IMR-90 (cell line): ENCODE data around the gene C1orf116. TPM values are rescaled to one million over a fixed set of nuclear protein-coding genes. Genes with fewer than 3 reads are reported as not detected.

ENCODE experiments used
- ATAC-seq: fragments of 200-7000 bp; cut with Tn5 transposase; 2 replicates; pipeline ENCODE4 v1.9.1; 2020; ENCODE audit warnings: low read depth, mild to moderate bottlenecking, moderate library complexity
- BruUV-seq: library from RNA; stranded (reverse); fragments of 400-500 nt; replicated peaks from 2 replicates; lab custom pipeline; 2021; lab: Mats Ljungman, UMichigan
- CTCF ChIA-PET: fragments of 300-600 bp; formaldehyde crosslinking; extraction: SDS; loops from one replicate; lab custom pipeline; 2021; ENCODE audit warnings: antibody characterized with exemption; lab: Yijun Ruan, JAX
- POLR2A ChIA-PET: fragments of 300-600 bp; sonication (Branson Sonifier 250); formaldehyde crosslinking; loops from one replicate; lab custom pipeline; 2022; ENCODE audit warnings: antibody characterized with exemption; ENCODE audit not compliant: unreplicated experiment; lab: Charles Lee
- DNase-seq: peaks from one replicate; pipeline ENCODE4 v3.0.0; 2013
- H2AFZ ChIP-seq: replicated peaks from 2 replicates; pipeline ENCODE3; 2013; ENCODE audit warnings: low read length, mild to moderate bottlenecking; ENCODE audit not compliant: poor library complexity
- H2AK5ac ChIP-seq: 2 replicates; pipeline ENCODE4 v1.6.1; 2013; ENCODE audit warnings: low read depth, low read length, inconsistent platforms
- H2AK9ac ChIP-seq: replicated peaks from 2 replicates; pipeline ENCODE3; 2013; ENCODE audit warnings: mild to moderate bottlenecking, low read depth, low read length, moderate library complexity; ENCODE audit not compliant: poor library complexity
- H2BK120ac ChIP-seq: 2 replicates; pipeline ENCODE4 v1.6.1; 2013; ENCODE audit warnings: low read depth, low read length, inconsistent platforms
- H2BK15ac ChIP-seq: 3 replicates; pipeline ENCODE4 v1.6.1; 2013; ENCODE audit warnings: low read depth, low read length, inconsistent platforms
- H2BK20ac ChIP-seq: 2 replicates; pipeline ENCODE4 v1.6.1; 2013; ENCODE audit warnings: low read depth, mild to moderate bottlenecking, inconsistent platforms, low read length, moderate library complexity
- H2BK5ac ChIP-seq: 2 replicates; pipeline ENCODE4 v1.6.1; 2013; ENCODE audit warnings: mild to moderate bottlenecking, low read depth, low read length, inconsistent platforms; ENCODE audit not compliant: poor library complexity, severe bottlenecking
- H3K14ac ChIP-seq: replicated peaks from 2 replicates; pipeline ENCODE4 v1.6.1; 2013; ENCODE audit warnings: low read depth, low read length, inconsistent platforms
- H3K18ac ChIP-seq: 2 replicates; pipeline ENCODE4 v1.6.1; 2013; ENCODE audit warnings: low read depth, low read length, control low read depth
- H3K23ac ChIP-seq: 2 replicates; pipeline ENCODE4 v1.6.1; 2013; ENCODE audit warnings: low read depth, low read length, inconsistent platforms
- H3K27ac ChIP-seq: 2 replicates; pipeline ENCODE4 v1.5.1; 2013; ENCODE audit warnings: mild to moderate bottlenecking, control low read depth, low read length; ENCODE audit not compliant: insufficient read depth
- H3K27me3 ChIP-seq: 2 replicates; pipeline ENCODE4 v1.6.1; 2013; ENCODE audit warnings: low read length; ENCODE audit not compliant: control insufficient read depth, insufficient read depth
- H3K36me3 ChIP-seq: 2 replicates; pipeline ENCODE4 v1.6.1; 2013; ENCODE audit warnings: low read length, mixed read lengths; ENCODE audit not compliant: control insufficient read depth, insufficient read depth
- H3K4ac ChIP-seq: 2 replicates; pipeline ENCODE4 v1.6.1; 2013; ENCODE audit warnings: low read depth, low read length, inconsistent platforms
- H3K4me1 ChIP-seq: 2 replicates; pipeline ENCODE4 v1.6.1; 2013; ENCODE audit warnings: low read length, mixed read lengths; ENCODE audit not compliant: control insufficient read depth, insufficient read depth
- H3K4me2 ChIP-seq: 2 replicates; pipeline ENCODE4 v1.6.1; 2013; ENCODE audit warnings: low read depth, mild to moderate bottlenecking, control low read depth, low read length, moderate library complexity
- H3K4me3 ChIP-seq: 2 replicates; pipeline ENCODE4 v1.5.1; 2013; ENCODE audit warnings: low read depth, mild to moderate bottlenecking, control low read depth, low read length, moderate library complexity; ENCODE audit not compliant: insufficient read depth
- H3K56ac ChIP-seq: 2 replicates; pipeline ENCODE4 v1.6.1; 2013; ENCODE audit warnings: low read length, inconsistent platforms; ENCODE audit not compliant: insufficient read depth; ENCODE audit errors: extremely low read depth
- H3K79me1 ChIP-seq, 2 experiments: 2 replicates each; pipeline ENCODE4 v1.6.1; 2013; ENCODE audit warnings: low read length in 2 of 2, inconsistent platforms in 1 of 2, low read depth in 1 of 2
- H3K9ac ChIP-seq: 2 replicates; pipeline ENCODE4 v1.6.1; 2013; ENCODE audit warnings: low read depth, low read length, control low read depth
- H3K9me1 ChIP-seq: 2 replicates; pipeline ENCODE4 v1.6.1; 2013; ENCODE audit warnings: low read length, inconsistent platforms; ENCODE audit not compliant: insufficient read depth
- H3K9me3 ChIP-seq: 2 replicates; pipeline ENCODE4 v1.6.1; 2013; ENCODE audit warnings: low read length; ENCODE audit not compliant: control insufficient read depth, insufficient read depth
- H4K20me1 ChIP-seq: 2 replicates; pipeline ENCODE4 v1.6.1; 2013; ENCODE audit warnings: low read length, inconsistent platforms; ENCODE audit not compliant: insufficient read depth
- H4K5ac ChIP-seq: 2 replicates; pipeline ENCODE4 v1.6.1; 2013; ENCODE audit warnings: mild to moderate bottlenecking, low read depth, low read length, control low read depth
- H4K8ac ChIP-seq, 2 experiments: 2 replicates each; pipeline ENCODE4 v1.6.1; 2013; ENCODE audit warnings: low read depth in 2 of 2, low read length in 2 of 2, control low read depth in 1 of 2, inconsistent platforms in 1 of 2
- H4K91ac ChIP-seq: 2 replicates; pipeline ENCODE4 v1.6.1; 2013; ENCODE audit warnings: low read depth, low read length, inconsistent platforms; ENCODE audit not compliant: insufficient read depth
- CHD1 ChIP-seq: IDR thresholded peaks from 2 replicates; pipeline ENCODE4 v1.6.1; 2012; ENCODE audit warnings: low read depth, low read length, improper control_type of control experiment
- MAZ ChIP-seq: IDR thresholded peaks from 2 replicates; pipeline ENCODE4 v1.6.1; 2012; ENCODE audit warnings: low read depth, mild to moderate bottlenecking, low read length, improper control_type of control experiment, moderate library complexity, borderline replicate concordance
- RFX5 ChIP-seq: IDR thresholded peaks from 2 replicates; pipeline ENCODE4 v1.8.0; 2012; ENCODE audit warnings: low read depth, mild to moderate bottlenecking, low read length, moderate library complexity
- WGBS, 2 experiments: methylation state at CpG; one replicate each; pipeline versions ENCODE4 v1.1.5 to v1.1.7; 2013; ENCODE audit warnings: missing lambda C conversion rate in 2 of 2; ENCODE audit not compliant: insufficient read length in 1 of 2; ENCODE audit errors: extremely low coverage in 2 of 2; 5-methylcytosine and 5-hydroxymethylcytosine counted together
- dilution Hi-C: fragments of 300-500 bp; cut with HindIII; formaldehyde crosslinking; loops from one replicate; pipeline ENCODE4 v1.14.3; 2018; ENCODE audit warnings: low sequenced_read_pairs; ENCODE audit not compliant: unreplicated experiment
- in situ Hi-C: fragments of 300-500 bp; cut with MboI; formaldehyde crosslinking; loops from 3 replicates; pipeline ENCODE4 v1.14.3; 2019; ENCODE audit warnings: low sequenced_read_pairs, inconsistent platforms, mixed read lengths
- intact Hi-C: fragments of 100-400 bp; cut with micrococcal nuclease; formaldehyde crosslinking; loops from 2 replicates; pipeline ENCODE4 v1.10.0; 2022
- polyA plus RNA-seq, 3 experiments: library from polyadenylated mRNA; depleted of rRNA; stranded (reverse); fragments of >200 nt; gene quantifications; 2 replicates each; pipeline ENCODE4 v1.2.3, GENCODE V29; 2012; ENCODE audit warnings: low replicate concordance in 1 of 3
- total RNA-seq: library from RNA; depleted of rRNA; stranded (reverse); fragments of >200 nt; gene quantifications from 2 replicates; pipeline ENCODE4 v1.2.3, GENCODE V29; 2012
- TF ChIP-seq, protein P1 (sequence below): fragments of 150-350 bp; IDR thresholded peaks from 2 replicates; pipeline ENCODE4 v1.6.1; 2016; ENCODE audit warnings: low read depth, mild to moderate bottlenecking, low read length, moderate library complexity, borderline replicate concordance
- TF ChIP-seq, protein P2 (sequence below): fragments of 150-350 bp; IDR thresholded peaks from 2 replicates; pipeline ENCODE4 v1.6.1; 2017; ENCODE audit warnings: mild to moderate bottlenecking, antibody characterized with exemption, low read length, low read depth

C1orf116 gene
- total and polyA plus RNA-seq, 2 of the 4 experiments (the other 2 are of a cell fraction) = under 0.01 to 0.03 TPM

GRCh38 chr1:206986885-206987284 is 45.7 kb downstream of the C1orf116 start:
- WGBS, 2 experiments = no CpG with 5 or more reads among the region's 3 CpGs
- Histone ChIP-seq H3K27ac (no peak overlapping the region), H2BK20ac (no peak overlapping the region), H4K5ac (no peak overlapping the region), H3K9me1 (no peaks in the 10 kb centered on the region), H3K9ac (no peak overlapping the region), H2AK9ac (no peak overlapping the region), H2AK5ac (no peak overlapping the region), H2BK15ac (no peak overlapping the region), H2AFZ (no peak overlapping the region), H4K8ac (no peak overlapping the region), H3K4me1 (no peaks in the 10 kb centered on the region), H4K20me1 (no peaks in the 10 kb centered on the region), H3K4me2 (no peak overlapping the region), H3K36me3 (no peaks in the 10 kb centered on the region), H3K14ac (no peak overlapping the region), H3K79me1 (no peaks in the 10 kb centered on the region), H3K18ac (no peak overlapping the region), H2BK5ac (no peak overlapping the region), H3K56ac (no peak overlapping the region), H4K91ac (no peak overlapping the region), H3K23ac (no peak overlapping the region), H3K27me3 (peaks cover 41% of the 10 kb centered on the region), H3K4ac (no peak overlapping the region), H2BK120ac (no peak overlapping the region), H3K4me3 (no peak overlapping the region), H3K9me3 (peaks cover 3% of the 10 kb centered on the region; the same call in 1 of the 2 replicates)
- POLR2A ChIA-PET = no interaction called here
- BruUV-seq = no TSS peak
- in situ Hi-C loops = no loop called here
- TF ChIP-seq MAZ (no peak), RFX5 (no peak), CHD1 (no peak)
- TF ChIP-seq, protein P1, sequence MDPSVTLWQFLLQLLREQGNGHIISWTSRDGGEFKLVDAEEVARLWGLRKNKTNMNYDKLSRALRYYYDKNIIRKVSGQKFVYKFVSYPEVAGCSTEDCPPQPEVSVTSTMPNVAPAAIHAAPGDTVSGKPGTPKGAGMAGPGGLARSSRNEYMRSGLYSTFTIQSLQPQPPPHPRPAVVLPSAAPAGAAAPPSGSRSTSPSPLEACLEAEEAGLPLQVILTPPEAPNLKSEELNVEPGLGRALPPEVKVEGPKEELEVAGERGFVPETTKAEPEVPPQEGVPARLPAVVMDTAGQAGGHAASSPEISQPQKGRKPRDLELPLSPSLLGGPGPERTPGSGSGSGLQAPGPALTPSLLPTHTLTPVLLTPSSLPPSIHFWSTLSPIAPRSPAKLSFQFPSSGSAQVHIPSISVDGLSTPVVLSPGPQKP = no peak
- TF ChIP-seq, protein P2, sequence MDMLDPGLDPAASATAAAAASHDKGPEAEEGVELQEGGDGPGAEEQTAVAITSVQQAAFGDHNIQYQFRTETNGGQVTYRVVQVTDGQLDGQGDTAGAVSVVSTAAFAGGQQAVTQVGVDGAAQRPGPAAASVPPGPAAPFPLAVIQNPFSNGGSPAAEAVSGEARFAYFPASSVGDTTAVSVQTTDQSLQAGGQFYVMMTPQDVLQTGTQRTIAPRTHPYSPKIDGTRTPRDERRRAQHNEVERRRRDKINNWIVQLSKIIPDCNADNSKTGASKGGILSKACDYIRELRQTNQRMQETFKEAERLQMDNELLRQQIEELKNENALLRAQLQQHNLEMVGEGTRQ = no peak
- no peak for DNase-seq
- dilution Hi-C loops = no loop called here
- CTCF ChIA-PET = no interaction called here
- no peak for ATAC-seq
- intact Hi-C loops = loop anchor here (10.0 kb wide), 3 partner anchors 252 to 512 kb away; partner anchors contain the start of genes DYRK3 and IKBKE
